ENCODE measurements around the gene ATRN. TPM values are rescaled to one million over a fixed set of nuclear protein-coding genes. Genes with fewer than 3 reads are reported as not detected.

Gene ATRN
- total and polyA plus RNA-seq, 4 donors: 4.0 to 33.4 (median 16.4) TPM

- Histone ChIP-seq H3K27me3 (ENCODE audit: control insufficient read depth in 1 of 2, insufficient read depth in 2 of 2, low read length in 1 of 2) (no peaks in the 10 kb centered on the region), H3K4me3 (ENCODE audit: low read length in 2 of 2) (no peak overlapping the region), H3K4me1 (ENCODE audit: control insufficient read depth in 1 of 2, insufficient read depth in 2 of 2, low read length in 2 of 2) (peaks cover 0 to 1% of the 10 kb centered on the region in 2 donors), H3K36me3 (ENCODE audit: control insufficient read depth in 1 of 2, insufficient read depth in 2 of 2, low read length in 1 of 2) (no peaks in the 10 kb centered on the region), H3K9me3 (ENCODE audit: control insufficient read depth, low read length) (no peaks in the 10 kb centered on the region), H3K27ac (ENCODE audit: low read depth in 1 of 2, low read length in 2 of 2) (peak overlapping the region in 1 of 2 donors; percentile 35)
- WGBS, 2 donors: 28 to 30% methylated on average over 7 of the region's 7 CpGs
- ATAC-seq (ENCODE audit: low FRiP score) (no peak), DNase-seq (peak in 1 of 2 donors; percentile 29)
- intact Hi-C loops (cut with DNase I): loop anchor here (5.0 to 10.0 kb wide), 2 partner anchors 81 to 158 kb away; partner anchors contain the start of genes ADISSP (in 1 of the 2) and MAVS (in 1 of the 2)
Observed at GRCh38 chr20:3686421-3686820, 215.6 kb downstream of the ATRN start.

- WGBS, 2 donors: 3 to 7% methylated on average over 9 of the region's 9 CpGs
- intact Hi-C loops (cut with DNase I): loop anchor here (5.0 to 10.0 kb wide), 2 partner anchors 80 to 158 kb away; partner anchors contain the start of genes ADISSP (in 1 of the 2) and MAVS (in 1 of the 2)
- Histone ChIP-seq H3K36me3 (ENCODE audit: control insufficient read depth in 1 of 2, insufficient read depth in 2 of 2, low read length in 1 of 2) (no peaks in the 10 kb centered on the region), H3K27me3 (ENCODE audit: control insufficient read depth in 1 of 2, insufficient read depth in 2 of 2, low read length in 1 of 2) (no peaks in the 10 kb centered on the region), H3K4me3 (ENCODE audit: low read length in 2 of 2) (no peak overlapping the region), H3K4me1 (ENCODE audit: control insufficient read depth in 1 of 2, insufficient read depth in 2 of 2, low read length in 2 of 2) (peaks cover 0 to 1% of the 10 kb centered on the region in 2 donors), H3K27ac (ENCODE audit: low read depth in 1 of 2, low read length in 2 of 2) (peak overlapping the region in 1 of 2 donors; percentile 81), H3K9me3 (ENCODE audit: control insufficient read depth, low read length) (no peaks in the 10 kb centered on the region)
- DNase-seq (peak; percentile 85 to 92), ATAC-seq (ENCODE audit: low FRiP score) (peak; percentile 89)
Observed at GRCh38 chr20:3686867-3687321, 216.1 kb downstream of the ATRN start.

- DNase-seq (peak in 1 of 2 donors; percentile 43), ATAC-seq (ENCODE audit: low FRiP score) (peak; percentile 80)
- peak overlapping the region in 1 of 2 donors; percentile 81 for H3K27ac ChIP-seq (ENCODE audit: low read depth in 1 of 2, low read length in 2 of 2)
- peaks cover 0 to 1% of the 10 kb centered on the region in 2 donors for H3K4me1 ChIP-seq (ENCODE audit: control insufficient read depth in 1 of 2, insufficient read depth in 2 of 2, low read length in 2 of 2)
- intact Hi-C loops (cut with DNase I): loop anchor here (5.0 to 10.0 kb wide), 2 partner anchors 80 to 157 kb away; partner anchors contain the start of genes ADISSP (in 1 of the 2) and MAVS (in 1 of the 2)
- no peaks in the 10 kb centered on the region for H3K9me3 ChIP-seq (ENCODE audit: control insufficient read depth, low read length)
- no peak overlapping the region for H3K4me3 ChIP-seq (ENCODE audit: low read length in 2 of 2)
- WGBS, 2 donors: 53 to 61% methylated on average over 2 of the region's 2 CpGs
- H3K36me3 ChIP-seq (ENCODE audit: control insufficient read depth in 1 of 2, insufficient read depth in 2 of 2, low read length in 1 of 2): no peaks in the 10 kb centered on the region
- H3K27me3 ChIP-seq (ENCODE audit: control insufficient read depth in 1 of 2, insufficient read depth in 2 of 2, low read length in 1 of 2): no peaks in the 10 kb centered on the region
Observed at GRCh38 chr20:3687655-3688054, 216.8 kb downstream of the ATRN start.

GRCh38 chr20:3689978-3690377 is 219.2 kb downstream of the ATRN start:
- 95 to 96% methylated on average over 11 of the region's 11 CpGs for WGBS, 2 donors
- H3K36me3 ChIP-seq (ENCODE audit: control insufficient read depth in 1 of 2, insufficient read depth in 2 of 2, low read length in 1 of 2): no peaks in the 10 kb centered on the region
- ATAC-seq (ENCODE audit: low FRiP score) (no peak), DNase-seq (peak in 1 of 2 donors; percentile 40)
- no peak overlapping the region for H3K4me3 ChIP-seq (ENCODE audit: low read length in 2 of 2)
- H3K9me3 ChIP-seq (ENCODE audit: control insufficient read depth, low read length): no peaks in the 10 kb centered on the region
- peaks cover 0 to 1% of the 10 kb centered on the region in 2 donors for H3K4me1 ChIP-seq (ENCODE audit: control insufficient read depth in 1 of 2, insufficient read depth in 2 of 2, low read length in 2 of 2)
- no peak overlapping the region for H3K27ac ChIP-seq (ENCODE audit: low read depth in 1 of 2, low read length in 2 of 2)
- intact Hi-C loops (cut with DNase I): loop anchor here (5.0 to 10.0 kb wide), 2 partner anchors 77 to 155 kb away; partner anchors contain the start of genes ADISSP (in 1 of the 2) and MAVS (in 1 of the 2)
- no peaks in the 10 kb centered on the region for H3K27me3 ChIP-seq (ENCODE audit: control insufficient read depth in 1 of 2, insufficient read depth in 2 of 2, low read length in 1 of 2)

- peaks cover 0 to 1% of the 10 kb centered on the region in 2 donors for H3K4me1 ChIP-seq (ENCODE audit: control insufficient read depth in 1 of 2, insufficient read depth in 2 of 2, low read length in 2 of 2)
- no peaks in the 10 kb centered on the region for H3K9me3 ChIP-seq (ENCODE audit: control insufficient read depth, low read length)
- H3K36me3 ChIP-seq (ENCODE audit: control insufficient read depth in 1 of 2, insufficient read depth in 2 of 2, low read length in 1 of 2): no peaks in the 10 kb centered on the region
- ATAC-seq (ENCODE audit: low FRiP score): no peak
- H3K27ac ChIP-seq (ENCODE audit: low read depth in 1 of 2, low read length in 2 of 2): no peak overlapping the region
- H3K27me3 ChIP-seq (ENCODE audit: control insufficient read depth in 1 of 2, insufficient read depth in 2 of 2, low read length in 1 of 2): no peaks in the 10 kb centered on the region
- DNase-seq: no peak
- 94 to 100% methylated on average over 3 of the region's 3 CpGs for WGBS, 2 donors
- no peak overlapping the region for H3K4me3 ChIP-seq (ENCODE audit: low read length in 2 of 2)
- intact Hi-C loops (cut with DNase I): no loop called here
Observed at GRCh38 chr20:3690413-3690812, 219.6 kb downstream of the ATRN start.

GRCh38 chr20:3691306-3691705 is 220.5 kb downstream of the ATRN start:
- no peaks in the 10 kb centered on the region for H3K9me3 ChIP-seq (ENCODE audit: control insufficient read depth, low read length)
- intact Hi-C loops (cut with DNase I): no loop called here

GRCh38 chr20:3691897-3692296 is 221.1 kb downstream of the ATRN start:
- Histone ChIP-seq H3K4me3 (ENCODE audit: low read length in 2 of 2) (no peak overlapping the region), H3K36me3 (ENCODE audit: control insufficient read depth in 1 of 2, insufficient read depth in 2 of 2, low read length in 1 of 2) (no peaks in the 10 kb centered on the region), H3K27ac (ENCODE audit: low read depth in 1 of 2, low read length in 2 of 2) (no peak overlapping the region), H3K4me1 (ENCODE audit: control insufficient read depth in 1 of 2, insufficient read depth in 2 of 2, low read length in 2 of 2) (peaks cover 0 to 1% of the 10 kb centered on the region in 2 donors), H3K9me3 (ENCODE audit: control insufficient read depth, low read length) (no peaks in the 10 kb centered on the region), H3K27me3 (ENCODE audit: control insufficient read depth in 1 of 2, insufficient read depth in 2 of 2, low read length in 1 of 2) (no peaks in the 10 kb centered on the region)
- 88 to 95% methylated on average over 9 of the region's 9 CpGs for WGBS, 2 donors
- ATAC-seq (ENCODE audit: low FRiP score) (no peak), DNase-seq (no peak)
- intact Hi-C loops (cut with DNase I): no loop called here

More at GRCh38 chr20:3691306-3691705, 220.5 kb downstream of the ATRN start:
- H3K27ac ChIP-seq (ENCODE audit: low read depth in 1 of 2, low read length in 2 of 2): no peak overlapping the region
- no peak for ATAC-seq (ENCODE audit: low FRiP score)
- H3K4me3 ChIP-seq (ENCODE audit: low read length in 2 of 2): no peak overlapping the region
- H3K4me1 ChIP-seq (ENCODE audit: control insufficient read depth in 1 of 2, insufficient read depth in 2 of 2, low read length in 2 of 2): peaks cover 0 to 1% of the 10 kb centered on the region in 2 donors
- DNase-seq: no peak
- WGBS, 2 donors: 94% methylated on average over 16 of the region's 16 CpGs
- H3K36me3 ChIP-seq (ENCODE audit: control insufficient read depth in 1 of 2, insufficient read depth in 2 of 2, low read length in 1 of 2): no peaks in the 10 kb centered on the region
- H3K27me3 ChIP-seq (ENCODE audit: control insufficient read depth in 1 of 2, insufficient read depth in 2 of 2, low read length in 1 of 2): no peaks in the 10 kb centered on the region

- DNase-seq (no peak), ATAC-seq (ENCODE audit: low FRiP score) (no peak)
- no peaks in the 10 kb centered on the region for H3K27me3 ChIP-seq (ENCODE audit: control insufficient read depth in 1 of 2, insufficient read depth in 2 of 2, low read length in 1 of 2)
- 91 to 95% methylated on average over 23 of the region's 23 CpGs for WGBS, 2 donors
- H3K36me3 ChIP-seq (ENCODE audit: control insufficient read depth in 1 of 2, insufficient read depth in 2 of 2, low read length in 1 of 2): no peaks in the 10 kb centered on the region
- no peak overlapping the region for H3K4me3 ChIP-seq (ENCODE audit: low read length in 2 of 2)
- no peaks in the 10 kb centered on the region for H3K4me1 ChIP-seq (ENCODE audit: control insufficient read depth in 1 of 2, insufficient read depth in 2 of 2, low read length in 2 of 2)
- no peaks in the 10 kb centered on the region for H3K9me3 ChIP-seq (ENCODE audit: control insufficient read depth, low read length)
- no peak overlapping the region for H3K27ac ChIP-seq (ENCODE audit: low read depth in 1 of 2, low read length in 2 of 2)
- intact Hi-C loops (cut with DNase I): no loop called here
Observed at GRCh38 chr20:3692706-3693294, 222.0 kb downstream of the ATRN start.

GRCh38 chr20:3693376-3693775 is 222.6 kb downstream of the ATRN start:
- no peaks in the 10 kb centered on the region for H3K4me1 ChIP-seq (ENCODE audit: control insufficient read depth in 1 of 2, insufficient read depth in 2 of 2, low read length in 2 of 2)
- H3K36me3 ChIP-seq (ENCODE audit: control insufficient read depth in 1 of 2, insufficient read depth in 2 of 2, low read length in 1 of 2): no peaks in the 10 kb centered on the region
- DNase-seq (no peak), ATAC-seq (ENCODE audit: low FRiP score) (no peak)
- intact Hi-C loops (cut with DNase I): no loop called here
- no peaks in the 10 kb centered on the region for H3K27me3 ChIP-seq (ENCODE audit: control insufficient read depth in 1 of 2, insufficient read depth in 2 of 2, low read length in 1 of 2)
- 92% methylated on average over 13 of the region's 13 CpGs for WGBS, 2 donors
- H3K4me3 ChIP-seq (ENCODE audit: low read length in 2 of 2): no peak overlapping the region
- no peaks in the 10 kb centered on the region for H3K9me3 ChIP-seq (ENCODE audit: control insufficient read depth, low read length)
- no peak overlapping the region for H3K27ac ChIP-seq (ENCODE audit: low read depth in 1 of 2, low read length in 2 of 2)

Data from aorta (tissue), 5 donors.